HAP-1 (cell line): ENCODE measurements around the gene DENND2A.

Source experiments
- DNase-seq, 2 experiments: peaks; one replicate each; pipeline ENCODE4 v3.0.0-alpha.2; 2016 to 2020; ENCODE audit warnings: low spot score in 2 of 2
- H3K27me3 ChIP-seq: fragments of 250-450 bp; sonication (Bioruptor Pico); 2 replicates; pipeline ENCODE4 v1.5.1; 2020; ENCODE audit warnings: low read depth, mild to moderate bottlenecking, moderate library complexity
- H3K36me3 ChIP-seq: fragments of 250-450 bp; sonication (Bioruptor Pico); replicated peaks from 2 replicates; pipeline ENCODE4 v1.5.1; 2020; ENCODE audit warnings: mild to moderate bottlenecking
- H3K4me1 ChIP-seq: fragments of 250-450 bp; sonication (Bioruptor Pico); 2 replicates; pipeline ENCODE4 v1.5.1; 2020; ENCODE audit warnings: mild to moderate bottlenecking
- H3K4me3 ChIP-seq: fragments of 250-450 bp; sonication (Bioruptor Pico); 2 replicates; pipeline ENCODE4 v1.5.1; 2020; ENCODE audit warnings: mild to moderate bottlenecking, moderate library complexity
- H3K9me3 ChIP-seq: fragments of 250-450 bp; sonication (Bioruptor Pico); 2 replicates; pipeline ENCODE4 v1.5.1; 2020; ENCODE audit warnings: mild to moderate bottlenecking, moderate library complexity
- in situ Hi-C: fragments of 300-500 bp; cut with MboI; formaldehyde crosslinking; loops from 3 replicates; pipeline ENCODE4 v1.14.3; 2020; ENCODE audit warnings: low sequenced_read_pairs, inconsistent platforms, mixed read lengths

Gene DENND2A

DNA sequence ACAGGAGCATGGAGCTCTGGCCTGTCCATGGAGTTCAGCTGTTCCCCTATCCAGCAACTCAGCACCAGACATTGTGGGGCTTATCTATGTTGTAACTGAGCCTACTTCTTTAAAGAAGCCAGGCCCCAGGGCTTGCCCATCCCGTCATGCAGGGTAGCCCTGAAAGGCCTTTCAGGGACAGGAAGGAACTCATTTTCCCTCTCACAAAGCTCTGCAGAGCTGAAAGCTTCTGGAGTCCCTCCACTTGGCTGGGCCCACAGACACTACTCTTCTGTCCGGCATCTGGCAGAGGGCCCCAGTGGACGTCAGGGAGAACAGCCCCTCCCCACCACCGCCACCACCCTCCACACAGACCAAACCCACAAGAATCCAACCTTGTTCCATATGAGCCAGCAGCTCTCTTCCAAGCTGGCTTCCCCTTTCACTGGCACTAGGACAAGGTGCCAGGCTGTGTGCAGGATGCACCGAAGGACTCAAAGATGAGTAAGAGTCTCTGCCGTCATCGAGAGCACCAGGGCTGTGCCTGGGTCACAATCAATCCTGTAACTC, 33.1 kb downstream of the DENND2A start:
- no peak for DNase-seq
- H3K9me3 ChIP-seq, result no peaks in the 10 kb centered on the region
- H3K4me1 ChIP-seq, result no peaks in the 10 kb centered on the region
- in situ Hi-C loops, result no loop called here
- no peaks in the 10 kb centered on the region for H3K27me3 ChIP-seq
- no peak overlapping the region for H3K4me3 ChIP-seq
- no peaks in the 10 kb centered on the region for H3K36me3 ChIP-seq

DNA sequence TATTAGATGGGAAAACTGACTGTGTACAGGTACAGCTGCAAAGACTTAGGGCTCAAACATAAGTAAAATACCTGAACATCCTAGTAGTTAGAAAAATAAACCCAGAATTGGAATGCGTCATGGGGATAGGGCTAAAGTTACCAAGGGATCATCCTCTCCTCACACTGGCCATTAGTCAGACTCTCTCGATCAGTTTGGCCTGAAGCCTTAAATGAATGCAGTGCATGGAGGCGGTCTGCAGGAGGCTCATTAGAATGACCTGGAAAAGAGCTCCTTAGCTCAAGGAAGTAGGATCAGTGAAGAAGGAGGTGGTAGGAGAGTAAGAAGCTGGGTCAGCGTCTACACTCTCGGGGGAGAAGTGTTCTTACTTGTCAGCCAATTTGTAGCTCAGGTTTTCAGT, 35.3 kb downstream of the DENND2A start:
- in situ Hi-C loops, result no loop called here
- H3K36me3 ChIP-seq, result no peaks in the 10 kb centered on the region
- H3K4me3 ChIP-seq, result no peak overlapping the region
- H3K27me3 ChIP-seq, result no peaks in the 10 kb centered on the region
- DNase-seq, result no peak
- H3K9me3 ChIP-seq, result no peaks in the 10 kb centered on the region
- H3K4me1 ChIP-seq, result no peaks in the 10 kb centered on the region

DNA sequence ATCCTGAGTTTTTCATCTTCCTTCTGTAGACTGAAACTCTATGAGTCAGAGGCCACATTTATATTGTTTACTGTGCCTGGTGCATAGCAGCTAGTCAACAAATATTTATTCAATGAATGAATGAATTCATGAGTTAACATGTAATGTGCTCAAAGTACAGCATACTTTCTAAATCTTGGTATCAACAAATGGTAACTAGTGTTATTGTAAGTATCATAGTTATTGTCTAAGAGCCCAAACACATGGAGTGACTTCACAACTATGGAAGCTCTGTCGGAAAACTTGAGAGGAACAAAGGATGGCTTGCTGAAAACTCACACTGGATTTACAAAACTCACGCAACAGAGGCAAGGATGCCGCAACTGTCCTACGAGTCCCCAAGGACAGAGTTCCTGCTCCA, 35.9 kb downstream of the DENND2A start:
- Histone ChIP-seq H3K9me3 (no peaks in the 10 kb centered on the region), H3K4me3 (no peak overlapping the region), H3K36me3 (no peaks in the 10 kb centered on the region), H3K4me1 (no peaks in the 10 kb centered on the region), H3K27me3 (no peaks in the 10 kb centered on the region)
- DNase-seq, result no peak
- in situ Hi-C loops, result no loop called here

DNA sequence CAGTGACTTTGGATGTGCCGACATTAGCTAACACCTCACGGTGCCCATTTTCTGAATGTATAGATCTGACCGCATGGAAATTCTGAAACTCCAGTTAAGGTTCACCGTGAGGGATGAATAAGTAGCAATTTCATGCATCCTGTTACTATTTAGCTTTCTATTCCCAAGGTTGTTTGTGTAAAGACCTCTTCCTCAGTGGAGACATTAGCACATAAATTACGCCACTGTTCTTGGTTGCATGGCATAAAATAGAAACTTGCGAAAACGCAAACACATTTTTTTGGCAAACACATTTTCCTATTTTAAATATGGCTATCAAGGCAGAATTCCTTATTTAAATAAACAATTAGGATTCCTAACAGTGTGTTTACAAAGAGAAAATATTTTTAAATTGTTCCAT, 36.5 kb downstream of the DENND2A start:
- Histone ChIP-seq H3K4me1 (no peaks in the 10 kb centered on the region), H3K9me3 (no peaks in the 10 kb centered on the region)
- in situ Hi-C loops, result no loop called here

DNA sequence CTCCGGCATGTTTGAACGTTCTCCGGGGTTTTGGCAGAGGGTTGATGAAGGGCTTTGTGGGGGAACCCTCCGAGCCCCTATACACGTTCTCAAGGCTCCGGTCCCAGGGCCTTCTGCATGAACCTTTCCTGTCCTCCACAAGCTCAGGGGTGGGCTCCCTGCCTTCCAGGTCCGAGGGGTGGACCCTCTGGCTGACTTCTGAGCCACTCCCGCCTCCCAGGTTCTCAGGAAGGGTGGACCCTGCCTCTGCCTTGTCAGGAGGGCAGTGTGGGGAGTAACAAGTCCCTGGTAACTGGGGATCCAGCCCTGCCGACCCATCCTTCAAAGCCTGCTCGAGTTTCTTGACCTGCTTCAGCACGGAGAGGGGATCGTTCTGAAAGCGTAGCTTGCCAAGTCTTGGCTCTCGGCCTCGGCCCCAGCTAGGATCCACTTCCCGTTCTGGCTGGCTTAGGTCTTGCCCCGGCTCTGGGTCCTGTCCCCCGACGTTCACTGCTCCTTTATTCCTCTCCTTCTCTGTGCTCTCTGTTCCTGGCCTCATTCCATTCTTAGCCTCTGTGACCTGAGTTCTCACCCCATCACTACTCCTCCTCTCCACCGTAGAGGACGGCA, 38.9 kb downstream of the DENND2A start:
- Histone ChIP-seq H3K9me3 (no peaks in the 10 kb centered on the region), H3K36me3 (no peaks in the 10 kb centered on the region), H3K27me3 (no peaks in the 10 kb centered on the region), H3K4me3 (no peak overlapping the region), H3K4me1 (peaks cover 10% of the 10 kb centered on the region)
- no peak for DNase-seq
- in situ Hi-C loops, result no loop called here

More for the DNA sequence above, 36.5 kb downstream of the DENND2A start:
- no peak overlapping the region for H3K4me3 ChIP-seq
- H3K27me3 ChIP-seq, result no peaks in the 10 kb centered on the region
- H3K36me3 ChIP-seq, result no peaks in the 10 kb centered on the region
- DNase-seq, result no peak

DNA sequence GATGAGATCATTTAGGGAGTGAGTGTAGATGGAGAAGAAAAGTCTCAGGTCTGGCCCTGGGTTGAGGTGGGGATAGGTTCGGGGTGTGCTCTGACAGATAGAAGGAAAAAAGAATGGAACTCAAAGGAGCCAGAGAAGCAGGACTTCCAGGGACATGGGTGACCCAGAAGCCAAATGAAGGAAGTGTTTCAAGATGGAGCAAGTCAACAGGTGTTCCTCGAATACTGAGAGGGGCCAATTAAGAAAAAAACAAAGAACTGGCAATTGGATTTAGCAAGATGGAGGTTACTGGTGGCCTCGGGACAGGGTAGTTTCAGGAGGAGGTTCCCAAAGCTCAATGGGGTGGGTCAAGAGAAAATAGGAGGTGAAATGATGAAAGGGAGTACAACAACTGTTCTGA, 40.3 kb downstream of the DENND2A start:
- peaks cover 12% of the 10 kb centered on the region for H3K4me1 ChIP-seq
- no peaks in the 10 kb centered on the region for H3K9me3 ChIP-seq
- H3K36me3 ChIP-seq, result no peaks in the 10 kb centered on the region
- in situ Hi-C loops, result no loop called here
- no peaks in the 10 kb centered on the region for H3K27me3 ChIP-seq
- H3K4me3 ChIP-seq, result no peak overlapping the region
- no peak for DNase-seq

DNA sequence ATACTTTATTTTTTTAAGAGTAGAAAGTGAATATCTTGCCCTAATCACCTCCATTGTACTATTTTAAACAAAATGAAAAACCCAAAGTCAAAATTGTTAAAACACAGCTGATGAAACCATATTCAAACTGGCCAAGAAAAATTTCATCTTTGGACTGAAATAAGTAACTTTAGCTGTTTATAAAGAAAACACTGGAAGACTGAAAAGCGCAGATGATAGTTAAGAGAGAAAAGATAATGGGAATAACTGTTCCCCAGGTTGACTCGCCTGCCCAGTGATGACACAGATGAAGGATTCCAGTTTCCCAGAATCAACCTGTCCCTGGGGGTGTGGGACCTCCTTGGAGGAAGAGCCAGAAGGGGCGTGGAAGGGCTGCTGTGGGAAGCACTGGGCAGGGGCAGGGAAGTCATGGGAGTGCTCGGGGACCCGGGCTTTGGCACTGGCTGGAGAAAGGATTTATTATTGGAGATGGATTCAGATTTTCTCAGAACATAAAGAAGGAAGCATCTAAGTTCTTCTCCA, 43.1 kb downstream of the DENND2A start:
- Histone ChIP-seq H3K4me3 (no peak overlapping the region), H3K36me3 (no peaks in the 10 kb centered on the region), H3K4me1 (peaks cover 12% of the 10 kb centered on the region), H3K27me3 (no peaks in the 10 kb centered on the region), H3K9me3 (no peaks in the 10 kb centered on the region)
- DNase-seq, result peak in 1 of 2 experiments; percentile 42
- in situ Hi-C loops, result no loop called here

DNA sequence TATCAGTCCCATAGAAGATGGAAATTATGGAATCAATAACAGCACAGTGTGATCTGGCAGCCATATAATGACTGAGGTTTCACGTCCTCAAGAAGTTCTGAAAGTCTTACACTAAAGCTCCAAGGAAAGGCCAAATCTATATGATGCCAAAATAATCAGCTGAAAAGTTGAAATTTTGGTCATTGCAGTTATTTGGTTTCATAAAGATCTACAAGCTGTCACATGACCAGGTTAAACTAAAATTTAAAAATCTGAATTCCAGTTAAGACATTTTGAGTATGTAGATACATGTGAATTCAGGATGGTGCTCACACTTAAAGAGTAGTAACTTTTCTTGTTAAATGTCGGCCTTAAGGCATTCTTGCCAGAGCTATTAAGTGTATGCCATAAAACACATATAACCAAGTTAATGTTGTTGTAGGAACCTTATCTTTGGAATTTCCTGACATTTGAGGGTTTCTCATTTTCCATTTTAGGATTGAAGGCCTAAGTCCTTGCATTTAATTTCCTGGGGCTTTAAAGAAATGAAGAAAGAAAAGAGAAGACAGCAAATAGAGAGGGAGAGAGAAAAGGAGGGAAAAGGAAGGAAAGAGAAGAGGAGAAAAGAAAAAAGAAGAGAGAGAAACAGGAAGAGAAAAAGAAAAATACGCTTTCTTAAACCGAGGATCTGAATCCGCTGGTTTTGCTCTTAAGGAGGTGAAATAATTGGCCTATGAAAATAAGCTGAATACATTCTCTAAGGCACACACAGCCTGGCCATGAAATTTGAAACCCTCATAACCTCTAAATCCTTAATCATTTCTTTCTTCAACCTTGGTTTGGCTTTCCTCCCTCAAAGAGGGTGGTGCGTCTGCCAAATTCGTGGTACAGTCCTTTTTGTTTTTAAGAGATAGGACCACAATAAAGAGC, 43.8 kb downstream of the DENND2A start:
- in situ Hi-C loops, result no loop called here
- no peak overlapping the region for H3K4me3 ChIP-seq

DNA sequence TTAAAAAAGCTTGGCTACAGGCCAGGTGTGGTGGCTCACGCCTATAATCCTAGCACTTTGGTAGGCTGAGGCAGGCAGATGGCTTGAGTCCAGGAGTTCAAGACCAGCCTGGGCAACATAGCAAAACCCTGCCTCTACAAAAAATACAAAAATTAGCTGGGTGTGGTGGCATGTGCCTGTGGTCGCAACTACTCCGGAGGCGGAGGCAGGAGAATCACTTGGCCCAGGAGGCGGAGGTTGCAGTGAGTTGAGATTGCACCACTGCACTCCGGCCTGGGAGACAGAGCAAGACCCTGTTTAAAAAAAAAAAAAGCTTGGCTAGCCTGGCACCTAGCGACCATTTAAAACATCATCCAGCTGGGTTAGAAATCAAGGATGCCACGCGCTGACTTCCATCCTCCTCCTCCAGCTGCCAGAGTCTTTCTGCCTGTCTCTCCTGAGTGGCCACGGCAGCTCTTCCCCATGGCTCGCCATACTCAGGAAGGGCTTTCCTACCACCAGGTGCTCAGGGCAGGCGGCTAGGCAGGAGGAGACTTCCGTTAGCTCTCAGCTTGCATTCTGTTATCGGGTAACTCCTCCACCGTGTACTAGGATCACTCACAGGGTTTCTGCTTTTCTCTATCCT, 45.0 kb downstream of the DENND2A start:
- in situ Hi-C loops, result no loop called here
- no peak for DNase-seq
- Histone ChIP-seq H3K9me3 (no peaks in the 10 kb centered on the region), H3K4me3 (no peak overlapping the region), H3K4me1 (peaks cover 12% of the 10 kb centered on the region), H3K27me3 (no peaks in the 10 kb centered on the region), H3K36me3 (no peaks in the 10 kb centered on the region)

More for the DNA sequence above, 43.8 kb downstream of the DENND2A start:
- DNase-seq, result peak; percentile 18 to 74
- no peaks in the 10 kb centered on the region for H3K9me3 ChIP-seq
- peaks cover 12% of the 10 kb centered on the region for H3K4me1 ChIP-seq
- H3K36me3 ChIP-seq, result no peaks in the 10 kb centered on the region
- H3K27me3 ChIP-seq, result no peaks in the 10 kb centered on the region

DNA sequence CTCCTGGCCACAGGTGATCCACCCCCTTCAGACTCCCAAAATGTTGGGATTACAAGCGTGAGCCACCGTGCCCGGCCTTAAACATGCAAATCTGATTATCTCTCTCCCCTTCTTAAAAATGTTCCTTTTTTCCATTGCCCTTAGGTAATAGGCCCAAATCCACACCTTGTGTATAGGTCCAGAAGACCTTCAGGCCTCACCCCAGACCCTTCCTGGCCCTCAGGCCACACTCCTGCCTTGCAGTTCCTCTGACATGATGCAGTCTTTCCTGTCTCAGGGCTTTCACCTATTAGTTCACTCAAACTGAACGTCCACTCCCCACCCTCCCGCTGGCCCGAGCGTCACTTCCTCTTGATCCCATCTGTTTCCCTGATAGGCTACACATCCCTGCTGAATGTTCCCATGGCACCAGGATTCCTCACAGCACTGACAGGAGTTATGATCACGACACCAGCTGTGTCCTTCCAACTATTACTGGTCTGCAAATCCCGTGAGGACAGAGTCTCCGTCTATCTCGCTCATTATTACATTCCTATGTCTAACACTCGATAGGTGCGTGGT, 46.4 kb downstream of the DENND2A start:
- DNase-seq, result no peak
- Histone ChIP-seq H3K27me3 (no peaks in the 10 kb centered on the region), H3K9me3 (no peaks in the 10 kb centered on the region), H3K36me3 (no peaks in the 10 kb centered on the region), H3K4me3 (no peak overlapping the region), H3K4me1 (peaks cover 12% of the 10 kb centered on the region)
- in situ Hi-C loops, result no loop called here

DNA sequence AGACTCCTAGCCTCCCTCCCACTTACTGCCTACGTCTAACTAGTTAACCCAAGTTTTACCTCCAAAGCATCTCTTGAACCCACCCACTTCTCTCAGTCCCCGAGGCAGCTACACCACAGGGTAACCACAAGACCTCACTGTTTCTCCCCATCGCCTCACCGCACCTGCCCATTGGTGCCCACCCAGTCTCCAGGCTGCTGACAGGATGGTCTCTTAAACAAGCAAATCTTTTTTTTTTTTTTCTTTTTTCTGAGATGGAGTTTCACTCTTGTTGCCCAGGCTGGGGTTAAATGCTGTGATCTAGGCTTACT, 47.0 kb downstream of the DENND2A start:
- no peak for DNase-seq
- Histone ChIP-seq H3K27me3 (no peaks in the 10 kb centered on the region), H3K9me3 (no peaks in the 10 kb centered on the region), H3K4me1 (peaks cover 12% of the 10 kb centered on the region), H3K36me3 (no peaks in the 10 kb centered on the region), H3K4me3 (no peak overlapping the region)
- in situ Hi-C loops, result no loop called here

DNA sequence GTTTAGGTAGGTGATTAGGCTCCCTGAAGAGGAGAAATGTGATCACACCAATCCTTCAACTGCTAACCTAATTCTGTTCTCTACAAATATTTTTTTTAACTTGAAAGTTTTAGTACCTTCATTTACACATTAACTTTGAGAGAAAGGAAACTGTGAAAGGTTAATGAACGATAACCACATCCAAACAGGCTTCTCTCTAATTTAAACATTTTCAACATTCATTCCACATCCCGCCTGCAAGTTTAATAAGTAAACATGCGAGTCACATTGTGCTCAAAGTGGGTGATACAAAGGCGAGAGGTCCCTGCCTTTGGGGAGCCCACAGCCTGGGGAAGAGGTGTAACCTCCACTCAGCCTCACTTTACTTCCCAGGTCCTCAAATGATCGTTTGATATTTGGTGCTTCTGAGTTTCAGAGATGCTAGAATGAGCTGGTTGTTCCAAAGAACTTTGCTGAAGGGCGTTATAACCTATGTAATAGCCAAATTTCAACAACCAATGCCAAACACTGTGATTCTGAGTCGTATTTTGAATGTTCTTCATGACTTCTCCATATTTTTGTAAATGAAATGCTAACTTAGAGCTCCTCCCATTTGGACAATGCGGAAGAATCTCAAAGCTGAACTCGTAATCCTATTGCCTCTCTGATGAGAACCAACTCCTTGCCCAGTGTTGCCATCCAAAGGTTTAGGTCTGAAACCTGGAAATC, 47.5 kb downstream of the DENND2A start:
- in situ Hi-C loops, result no loop called here
- no peak for DNase-seq
- no peak overlapping the region for H3K4me3 ChIP-seq
- peaks cover 14% of the 10 kb centered on the region for H3K4me1 ChIP-seq
- H3K36me3 ChIP-seq, result no peaks in the 10 kb centered on the region
- no peaks in the 10 kb centered on the region for H3K27me3 ChIP-seq
- no peaks in the 10 kb centered on the region for H3K9me3 ChIP-seq

DNA sequence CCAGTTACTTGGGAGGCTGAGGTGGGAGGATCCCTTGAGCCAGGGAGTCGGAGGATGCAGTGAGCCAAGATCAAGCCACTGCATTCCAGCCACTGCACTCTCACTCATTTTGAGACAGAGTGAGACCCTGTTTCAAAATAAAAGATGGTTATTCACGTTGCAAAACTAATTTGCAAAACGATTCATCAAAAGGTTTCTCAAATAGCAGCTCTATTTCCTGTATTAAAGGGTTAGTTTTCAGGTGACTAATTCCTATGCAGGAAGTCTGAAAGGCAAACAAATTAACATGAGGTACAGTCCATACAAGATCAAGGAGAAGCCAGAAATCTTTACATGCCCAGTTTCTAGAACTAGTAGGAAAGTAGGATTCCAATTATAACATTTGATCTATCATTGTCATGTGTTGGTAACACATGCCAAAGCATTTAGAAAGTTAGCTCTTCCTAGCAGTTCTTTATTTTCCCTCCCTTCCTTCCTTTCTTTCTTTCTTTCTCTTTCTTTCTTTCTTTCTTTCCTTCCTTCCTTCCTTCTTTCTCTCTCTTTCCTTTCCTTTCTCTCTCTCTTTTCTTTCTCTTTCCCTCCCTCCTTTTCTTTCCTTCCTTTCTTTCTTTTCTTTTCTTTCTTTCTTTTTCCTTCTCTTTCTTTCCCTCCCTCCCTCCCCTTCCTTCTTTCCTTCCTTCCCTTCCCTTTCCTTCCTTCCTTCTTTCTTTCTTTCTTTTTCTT, 49.3 kb downstream of the DENND2A start:
- Histone ChIP-seq H3K4me3 (no peak overlapping the region), H3K9me3 (no peaks in the 10 kb centered on the region), H3K36me3 (no peaks in the 10 kb centered on the region), H3K27me3 (no peaks in the 10 kb centered on the region), H3K4me1 (peaks cover 4% of the 10 kb centered on the region)
- in situ Hi-C loops, result no loop called here
- DNase-seq, result no peak
